Nasal cavity respiratory epithelium epithelial cell of viscerocranial mucosa (primary cell): ENCODE results near the gene TMEM258. TPM values are rescaled to one million over a fixed set of nuclear protein-coding genes. Genes with fewer than 3 reads are reported as not detected.

Experiments used
- total RNA-seq: library from RNA; depleted of rRNA; stranded (reverse); fragments of >200 nt; gene quantifications from 2 replicates; pipeline ENCODE4 v1.2.3, GENCODE V29; 2014

TMEM258 gene
- 38.6 and 108 TPM in 2 replicates for total RNA-seq

GRCh38 chr11:61792310-61793082 lies at the start of gene TMEM258, which contains the start of gene FEN1:
Gene TMEM258, minus strand, starts transcription at chr11:61792599. Its CDS starts 41 bp downstream, at chr11:61792558.
Gene FEN1, plus strand, starts transcription at chr11:61792911. Its CDS starts 2,451 bp downstream, at chr11:61795362.

DNA sequence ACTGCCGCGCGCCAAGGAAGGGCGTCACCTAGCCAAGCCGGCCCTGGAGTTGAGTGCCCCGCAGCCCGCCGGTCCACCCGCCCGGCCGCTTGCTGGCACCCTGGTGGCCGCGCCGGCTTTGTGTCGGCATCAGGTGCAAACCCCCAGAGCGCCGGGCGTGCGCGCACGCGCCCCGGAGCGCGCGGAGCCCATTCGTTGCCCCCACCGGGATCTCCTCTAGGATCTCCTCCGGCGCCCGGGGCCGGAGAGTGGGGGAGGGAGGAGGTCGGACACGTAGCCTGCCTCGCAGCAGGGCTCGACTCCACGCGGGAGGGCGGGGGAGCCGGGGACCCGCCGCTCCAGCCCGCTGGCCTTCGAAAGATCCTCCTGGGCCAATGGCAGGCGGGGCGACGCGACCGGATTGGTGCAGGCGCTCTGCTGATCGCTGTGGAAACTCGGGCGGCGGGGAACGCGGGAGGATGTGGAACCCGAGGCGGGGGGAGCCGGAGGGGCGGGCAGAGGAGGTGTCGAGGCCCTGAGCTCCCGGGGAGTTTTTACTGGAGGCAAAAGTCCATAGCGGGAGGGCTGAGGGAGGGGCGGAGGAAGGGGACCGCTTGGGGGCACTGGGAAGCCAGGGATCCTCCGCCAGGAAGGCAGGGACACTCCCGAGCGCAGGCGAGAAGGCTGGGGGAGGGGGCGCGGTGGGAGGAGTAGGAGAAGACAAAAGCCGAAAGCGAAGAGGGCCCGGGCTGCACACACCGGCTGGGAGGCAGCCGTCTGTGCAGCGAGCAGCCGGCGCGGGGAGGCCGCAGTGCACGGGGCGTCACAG lies 35.4 kb upstream of the TMEM258 start, which contains the start of gene FADS2:
FADS2 (plus strand) TSS at position 730 of the 808 bp plus-strand sequence. CDS start 91 bp downstream, outside the sequence.

GRCh38 chr11:61816736-61817455 lies 24.5 kb upstream of the TMEM258 start, which contains the start of gene FADS1:
Gene FADS1, minus strand, starts transcription at chr11:61817003. Its CDS starts 74 bp downstream, at chr11:61816929.

GRCh38 chr11:61752117-61752924 lies 40.1 kb downstream of the TMEM258 start, which contains the start of gene MYRF:
Gene MYRF, plus strand, starts transcription at chr11:61752636. Its CDS starts 109 bp downstream, at chr11:61752745.

Other genes with a start within 250 kb of the TMEM258 start
- gene SYT7, start 211.5 kb downstream of the TMEM258 start, total RNA-seq = 28.0 and 39.9 TPM in 2 replicates
- under 0.01 and 2.2 TPM in 2 replicates for gene DAGLA, start 112.2 kb downstream of the TMEM258 start, total RNA-seq
- under 0.01 and 0.93 TPM in 2 replicates for gene MYRF, start 40.0 kb downstream of the TMEM258 start, total RNA-seq
- 5.4 and 7.5 TPM in 2 replicates for gene FEN1, start 312 bp upstream of the TMEM258 start, total RNA-seq
- 45.5 and 45.8 TPM in 2 replicates for gene FADS1, start 24.4 kb upstream of the TMEM258 start, total RNA-seq
- 15.0 and 93.7 TPM in 2 replicates for gene FADS2, start 35.7 kb upstream of the TMEM258 start, total RNA-seq
- 33.5 and 41.6 TPM in 2 replicates for gene FADS3, start 98.9 kb upstream of the TMEM258 start, total RNA-seq
- gene RAB3IL1, start 125.0 kb upstream of the TMEM258 start, total RNA-seq = 1.0 and 2.0 TPM in 2 replicates
- gene BEST1, start 157.8 kb upstream of the TMEM258 start, total RNA-seq = 2.3 and 2.4 TPM in 2 replicates
- 1,805 and 4,952 TPM in 2 replicates for gene FTH1, start 175.0 kb upstream of the TMEM258 start, total RNA-seq